Muscle layer of colon (tissue), 2 donors: ENCODE results near the gene SYNDIG1L.
"Not testable (repeated sequence)": the region's sequence is repeated elsewhere in the genome, so short reads cannot be mapped to it uniquely, and the experiment has no call there.

ENCODE experiments used
- H3K27ac ChIP-seq: one replicate; pipeline ENCODE4 v1.7.0; 2013; ENCODE audit warnings: low read depth, mild to moderate bottlenecking, low read length, moderate library complexity
- H3K27me3 ChIP-seq, 2 donors: one replicate each; pipeline ENCODE4 v1.7.0; 2013; ENCODE audit warnings: low read length in 2 of 2, mild to moderate bottlenecking in 2 of 2; ENCODE audit not compliant: insufficient read depth in 2 of 2, control insufficient read depth in 1 of 2
- H3K36me3 ChIP-seq: one replicate; pipeline ENCODE4 v1.7.0; 2013; ENCODE audit warnings: mild to moderate bottlenecking, low read length; ENCODE audit not compliant: insufficient read depth
- H3K4me1 ChIP-seq: one replicate; pipeline ENCODE4 v1.7.0; 2013; ENCODE audit warnings: mild to moderate bottlenecking, low read length; ENCODE audit not compliant: insufficient read depth
- H3K4me3 ChIP-seq, 2 donors: one replicate each; pipeline ENCODE4 v1.7.0; 2013; ENCODE audit warnings: low read length in 2 of 2, low read depth in 1 of 2, mild to moderate bottlenecking in 1 of 2, moderate library complexity in 1 of 2
- H3K9ac ChIP-seq: one replicate; pipeline ENCODE4 v1.7.0; 2013; ENCODE audit warnings: low read length
- H3K9me3 ChIP-seq: one replicate; pipeline ENCODE4 v1.7.0; 2013; ENCODE audit warnings: mild to moderate bottlenecking, low read length
- donor health status: abdominal sarcoma.
- donor health status: Adenocarcinoma of cecum.

SYNDIG1L gene

DNA sequence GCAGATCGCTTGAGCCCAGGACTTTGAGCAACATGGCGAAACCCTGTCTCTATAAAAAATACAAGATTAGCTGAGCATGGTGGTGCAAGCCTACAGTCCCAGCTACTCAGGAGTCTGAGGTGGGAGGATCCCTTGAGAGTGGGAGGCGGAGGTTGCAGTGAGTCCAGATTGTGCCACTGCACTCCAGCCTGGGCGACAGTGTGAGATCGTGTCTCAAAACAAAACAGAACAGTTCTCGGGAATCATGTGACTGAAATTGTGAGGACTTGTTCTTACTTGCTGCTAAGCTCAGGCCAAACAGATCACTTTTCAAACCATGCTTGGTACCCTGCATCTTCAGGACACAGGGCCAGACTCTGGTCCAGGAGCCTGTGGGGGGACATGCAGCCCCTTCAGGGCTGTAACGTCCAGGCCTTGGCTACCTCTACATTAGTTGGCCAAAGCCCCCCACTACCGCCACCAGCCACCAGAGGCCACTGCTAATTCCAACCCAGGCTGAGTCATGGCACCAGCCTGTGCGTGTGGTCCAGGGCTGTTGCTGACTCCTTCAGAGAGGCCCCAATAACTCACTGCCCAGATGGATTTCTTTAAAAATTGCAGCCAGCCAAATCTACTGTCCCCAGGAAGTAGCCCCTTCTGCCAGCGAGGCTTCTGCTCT, 33.4 kb upstream of the SYNDIG1L start:
- Histone ChIP-seq H3K9ac (no peak overlapping the region), H3K9me3 (no peaks in the 10 kb centered on the region), H3K27me3 (no peaks in the 10 kb centered on the region), H3K4me1 (no peaks in the 10 kb centered on the region), H3K27ac (no peak overlapping the region), H3K4me3 (no peak overlapping the region), H3K36me3 (no peaks in the 10 kb centered on the region)

DNA sequence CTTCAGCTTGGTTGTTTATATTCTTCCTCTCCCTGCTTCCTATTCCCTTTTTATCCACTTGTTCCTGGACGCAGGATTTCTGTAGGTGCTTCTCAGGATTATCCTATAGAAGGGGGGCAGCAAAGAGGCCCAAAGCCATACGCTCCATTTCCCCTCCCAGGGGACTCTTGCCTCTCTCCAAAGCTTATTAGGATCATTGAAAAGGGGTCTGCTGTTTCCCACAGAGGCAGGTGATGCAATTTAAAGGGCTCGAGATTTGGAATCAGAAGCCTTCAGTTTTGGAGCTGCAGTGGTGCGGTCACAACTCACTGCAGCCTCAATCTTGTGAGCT, 31.5 kb upstream of the SYNDIG1L start:
- Histone ChIP-seq H3K9ac (no peak overlapping the region), H3K4me1 (no peaks in the 10 kb centered on the region), H3K4me3 (no peak overlapping the region), H3K27ac (no peak overlapping the region), H3K36me3 (no peaks in the 10 kb centered on the region), H3K9me3 (no peaks in the 10 kb centered on the region), H3K27me3 (no peaks in the 10 kb centered on the region)

DNA sequence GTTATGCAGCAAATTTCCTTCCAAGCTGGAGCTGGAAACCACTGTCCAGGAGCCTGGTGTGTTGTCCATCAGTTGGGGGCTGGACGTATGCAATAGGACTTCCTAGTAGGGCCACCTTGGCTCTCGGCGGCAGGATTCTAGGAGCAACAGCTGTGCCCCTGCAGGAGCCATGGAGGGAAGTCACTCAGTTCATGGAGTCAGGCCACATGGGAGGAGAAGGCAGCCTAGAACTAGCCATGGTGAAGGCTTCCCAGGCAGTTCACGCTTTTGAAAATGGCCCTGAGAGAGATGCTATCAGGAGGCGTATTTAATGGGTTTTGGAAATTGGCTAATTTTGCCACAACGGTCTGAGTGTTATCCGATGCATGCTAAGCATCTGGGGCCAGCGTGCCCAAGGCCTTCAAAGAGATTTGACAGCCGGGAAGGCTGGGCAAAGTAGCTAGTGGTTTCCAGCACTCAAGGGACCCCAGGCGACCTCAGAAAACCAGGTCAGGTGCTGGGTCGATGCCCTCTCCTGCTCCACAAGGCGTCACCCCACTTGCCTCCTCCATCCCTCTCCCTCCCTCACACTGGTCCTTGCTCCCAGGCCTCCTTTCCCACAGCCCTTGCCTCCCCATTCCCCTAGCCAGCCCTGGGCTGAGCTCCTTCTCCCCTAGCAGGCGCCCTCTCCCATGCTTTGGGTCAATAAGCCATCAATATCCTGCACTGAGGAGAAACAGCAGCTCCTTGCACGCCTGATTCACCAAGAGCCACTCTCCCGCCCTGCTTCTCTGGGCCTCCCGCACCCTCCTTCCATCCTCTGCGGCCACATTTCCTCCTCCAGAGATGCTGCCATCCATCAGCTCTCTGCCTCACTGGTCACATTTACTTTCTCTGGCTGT, 30.9 kb upstream of the SYNDIG1L start:
- Histone ChIP-seq H3K27ac (no peak overlapping the region), H3K4me1 (no peaks in the 10 kb centered on the region)

DNA sequence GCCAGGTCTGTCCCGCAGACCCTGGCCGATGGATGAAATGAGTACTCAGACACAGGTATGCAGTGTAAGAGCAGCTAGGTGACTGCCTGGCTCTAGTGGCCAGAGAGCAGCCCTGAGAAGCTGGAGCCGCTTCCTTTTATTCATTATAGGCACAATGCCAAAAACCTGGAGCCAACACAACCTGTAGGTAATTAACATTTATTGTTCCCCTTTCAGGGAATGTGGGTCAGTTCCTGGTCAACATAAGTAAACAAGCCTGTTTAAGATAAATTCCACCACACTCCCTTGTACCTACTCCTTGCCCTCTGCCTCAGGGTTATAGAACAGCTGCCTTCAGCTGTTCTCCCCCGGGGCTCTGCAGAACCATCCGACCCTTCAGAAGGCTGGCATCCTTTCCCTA, 28.4 kb upstream of the SYNDIG1L start:
- not testable (repeated sequence) for H3K27ac ChIP-seq, H3K4me1 ChIP-seq, H3K9me3 ChIP-seq, H3K4me3 ChIP-seq, H3K27me3 ChIP-seq, H3K9ac ChIP-seq, H3K36me3 ChIP-seq

More for the DNA sequence above, 30.9 kb upstream of the SYNDIG1L start:
- Histone ChIP-seq H3K9ac (no peak overlapping the region), H3K36me3 (no peaks in the 10 kb centered on the region), H3K9me3 (no peaks in the 10 kb centered on the region), H3K4me3 (no peak overlapping the region), H3K27me3 (no peaks in the 10 kb centered on the region)

DNA sequence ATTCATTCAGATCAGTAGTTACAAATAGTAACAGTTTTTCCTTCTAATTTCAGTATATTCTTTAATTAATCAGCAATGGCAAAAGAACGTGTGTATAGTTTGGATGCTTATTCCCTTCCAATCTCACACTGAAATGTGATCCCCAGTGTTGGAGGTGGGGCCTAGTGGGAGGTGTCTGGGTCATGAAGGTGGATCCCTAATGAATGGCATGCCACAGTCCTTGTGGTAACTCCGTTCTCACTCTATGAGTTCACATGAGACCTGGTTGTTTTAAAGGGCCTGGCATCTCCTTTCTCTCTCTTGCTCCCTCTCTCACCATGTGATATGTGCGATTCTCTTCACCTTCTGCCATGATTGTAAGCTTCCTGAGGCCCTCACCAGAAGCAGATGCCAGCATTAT, 18.9 kb upstream of the SYNDIG1L start:
- no peak overlapping the region for H3K27ac ChIP-seq
- H3K9ac ChIP-seq: no peak overlapping the region

DNA sequence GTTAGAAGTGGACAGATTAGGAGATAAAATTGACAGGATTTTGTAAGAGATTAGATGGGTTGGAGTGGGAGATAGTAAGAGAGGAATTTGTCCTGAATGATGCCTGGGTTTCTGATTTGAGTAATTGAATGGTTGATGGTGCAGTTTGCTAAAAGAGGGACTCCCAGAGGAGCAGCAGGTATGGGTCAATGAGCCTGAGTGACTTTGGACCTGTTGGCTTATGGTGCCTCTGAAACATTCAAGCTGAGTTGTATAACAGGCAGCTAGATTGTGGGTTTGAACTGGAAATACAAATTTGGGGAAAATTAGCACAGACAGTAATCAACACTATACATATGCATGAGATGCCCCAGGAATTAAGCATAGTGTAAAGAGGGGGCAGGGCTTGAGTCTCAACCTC, 16.7 kb upstream of the SYNDIG1L start:
- no peaks in the 10 kb centered on the region for H3K9me3 ChIP-seq
- no peaks in the 10 kb centered on the region for H3K36me3 ChIP-seq
- no peaks in the 10 kb centered on the region for H3K27me3 ChIP-seq
- no peak overlapping the region for H3K4me3 ChIP-seq
- no peak overlapping the region for H3K9ac ChIP-seq
- H3K27ac ChIP-seq: no peak overlapping the region
- H3K4me1 ChIP-seq: no peaks in the 10 kb centered on the region

More for the DNA sequence above, 18.9 kb upstream of the SYNDIG1L start:
- Histone ChIP-seq H3K9me3 (no peaks in the 10 kb centered on the region), H3K27me3 (no peaks in the 10 kb centered on the region), H3K4me1 (no peaks in the 10 kb centered on the region), H3K36me3 (no peaks in the 10 kb centered on the region), H3K4me3 (no peak overlapping the region)

DNA sequence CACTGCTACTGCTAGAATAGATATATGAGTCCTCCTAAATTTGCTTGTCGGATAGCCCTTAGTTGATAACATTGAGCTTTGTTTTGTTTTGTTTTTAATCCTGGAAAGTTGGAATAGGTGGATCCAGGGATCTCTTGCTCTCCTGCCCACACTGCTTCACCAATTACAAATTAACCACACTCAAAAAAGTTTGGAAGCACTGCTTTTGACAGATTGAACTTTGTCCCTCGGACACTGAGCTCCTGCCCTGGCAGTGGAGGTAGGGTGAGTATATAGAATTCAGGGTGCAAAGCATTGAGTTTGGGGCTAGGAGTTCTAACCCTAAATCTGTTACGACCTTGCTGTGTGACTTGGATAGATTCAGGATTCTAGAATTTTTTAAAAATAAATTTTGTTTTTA, 15.1 kb upstream of the SYNDIG1L start:
- Histone ChIP-seq H3K9ac (no peak overlapping the region), H3K4me1 (no peaks in the 10 kb centered on the region), H3K27ac (no peak overlapping the region), H3K4me3 (no peak overlapping the region), H3K9me3 (no peaks in the 10 kb centered on the region), H3K36me3 (no peaks in the 10 kb centered on the region), H3K27me3 (no peaks in the 10 kb centered on the region)

DNA sequence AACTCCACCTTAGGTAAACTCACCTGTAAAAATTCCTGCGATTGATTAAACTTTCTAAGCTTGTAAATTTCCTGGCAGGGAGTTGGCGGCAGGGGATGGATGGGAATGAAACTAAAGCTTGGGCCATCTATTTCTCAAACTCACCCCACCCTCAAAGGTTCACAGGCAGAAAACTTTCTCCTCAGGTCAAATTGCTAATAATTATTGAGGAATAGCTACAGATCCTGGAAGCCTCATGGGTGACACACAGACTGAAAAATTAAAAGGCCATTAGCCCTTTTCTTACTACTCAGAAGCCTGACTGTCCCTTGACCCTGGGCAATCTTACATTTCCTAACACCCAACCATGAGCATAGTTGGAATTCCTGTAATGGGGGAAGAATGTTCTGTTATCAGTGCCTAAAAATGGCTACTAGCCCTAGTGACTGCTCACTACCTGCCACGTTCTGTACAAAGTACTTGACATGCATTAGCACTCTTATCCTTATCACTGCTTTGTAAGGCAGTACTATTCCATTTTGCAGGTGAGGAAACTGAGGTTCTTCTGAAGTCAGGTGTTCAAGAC, 12.4 kb upstream of the SYNDIG1L start:
- Histone ChIP-seq H3K9ac (no peak overlapping the region), H3K27ac (no peak overlapping the region), H3K36me3 (no peaks in the 10 kb centered on the region), H3K4me3 (no peak overlapping the region), H3K9me3 (no peaks in the 10 kb centered on the region), H3K4me1 (no peaks in the 10 kb centered on the region), H3K27me3 (no peaks in the 10 kb centered on the region)

DNA sequence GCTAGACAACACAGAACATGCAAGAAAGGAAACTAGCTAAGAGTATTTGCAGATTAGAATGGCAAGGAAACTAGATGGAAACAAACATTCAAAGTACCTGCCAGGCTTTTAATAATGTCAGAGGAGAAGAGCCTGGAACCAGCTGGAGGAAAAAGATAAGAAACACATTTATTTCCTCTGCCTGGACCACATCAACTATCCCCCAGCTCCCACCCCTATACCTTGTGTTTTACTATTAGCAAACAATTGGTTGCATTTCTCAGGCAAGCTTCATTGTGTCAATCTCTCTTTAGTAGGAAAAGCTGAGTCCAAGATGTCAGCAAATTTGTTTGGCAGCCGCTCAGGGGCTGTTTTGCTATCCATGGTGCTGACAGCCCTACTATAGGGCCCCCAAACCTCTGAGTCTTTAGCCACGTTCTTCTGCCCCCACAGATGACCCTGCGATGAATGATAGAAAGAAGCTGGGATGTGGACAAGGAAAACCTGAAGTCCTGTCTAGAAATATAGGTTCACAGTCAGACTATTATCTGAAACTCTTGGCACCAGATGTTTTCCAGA, 11.6 kb upstream of the SYNDIG1L start:
- no peaks in the 10 kb centered on the region for H3K4me1 ChIP-seq
- H3K36me3 ChIP-seq: no peaks in the 10 kb centered on the region
- no peaks in the 10 kb centered on the region for H3K27me3 ChIP-seq
- H3K27ac ChIP-seq: no peak overlapping the region
- H3K9ac ChIP-seq: no peak overlapping the region
- no peak overlapping the region for H3K4me3 ChIP-seq
- H3K9me3 ChIP-seq: no peaks in the 10 kb centered on the region

DNA sequence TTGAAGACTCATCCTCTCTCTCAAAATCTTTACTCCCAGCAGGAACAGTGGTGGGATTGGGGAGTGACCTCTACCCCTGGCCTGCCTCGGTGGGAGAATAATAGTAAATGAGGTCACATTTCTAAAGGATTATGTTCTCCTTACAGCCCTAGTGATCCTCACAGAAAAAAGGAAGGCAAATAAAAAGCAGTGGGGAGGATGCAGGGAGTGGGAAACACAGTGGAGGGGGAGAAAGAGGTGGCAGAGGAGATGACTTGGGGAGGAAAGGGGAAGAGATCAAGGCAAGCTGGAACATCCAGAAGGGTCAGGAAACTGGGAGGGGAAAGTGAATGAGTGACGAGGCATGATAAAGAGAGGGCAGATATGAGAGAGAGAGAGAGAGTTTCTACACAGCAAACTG, 8.3 kb upstream of the SYNDIG1L start:
- no peak overlapping the region for H3K27ac ChIP-seq
- no peak overlapping the region for H3K4me3 ChIP-seq
- H3K27me3 ChIP-seq: no peaks in the 10 kb centered on the region
- H3K9ac ChIP-seq: no peak overlapping the region
- no peaks in the 10 kb centered on the region for H3K36me3 ChIP-seq
- H3K4me1 ChIP-seq: no peaks in the 10 kb centered on the region
- H3K9me3 ChIP-seq: no peaks in the 10 kb centered on the region

DNA sequence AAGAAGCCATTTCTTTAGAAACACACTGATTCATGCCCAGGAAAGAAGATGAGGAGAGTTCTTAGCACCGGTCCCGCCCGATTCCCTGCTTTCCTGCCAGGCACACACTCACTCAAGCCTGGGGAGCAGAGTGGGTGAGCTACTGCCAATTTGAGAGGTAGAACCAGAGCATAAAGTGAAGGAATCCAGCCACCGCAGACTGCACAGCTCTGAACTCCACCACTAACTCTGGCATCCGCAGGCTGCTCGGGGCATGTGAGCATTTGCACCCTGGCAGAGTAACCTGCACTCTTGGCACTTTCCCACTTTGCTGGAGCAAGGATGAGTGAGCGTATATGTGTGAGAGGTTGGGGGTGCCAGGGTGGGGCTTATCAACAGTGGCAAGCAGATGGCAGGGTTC, 4.0 kb upstream of the SYNDIG1L start:
- no peak overlapping the region for H3K9ac ChIP-seq
- peaks cover 4 to 12% of the 10 kb centered on the region in 2 donors for H3K27me3 ChIP-seq
- no peak overlapping the region for H3K27ac ChIP-seq
- no peaks in the 10 kb centered on the region for H3K9me3 ChIP-seq
- H3K36me3 ChIP-seq: no peaks in the 10 kb centered on the region
- H3K4me1 ChIP-seq: no peaks in the 10 kb centered on the region
- no peak overlapping the region for H3K4me3 ChIP-seq
